ENCODE data around the gene FOXE1.

Gene FOXE1

DNA sequence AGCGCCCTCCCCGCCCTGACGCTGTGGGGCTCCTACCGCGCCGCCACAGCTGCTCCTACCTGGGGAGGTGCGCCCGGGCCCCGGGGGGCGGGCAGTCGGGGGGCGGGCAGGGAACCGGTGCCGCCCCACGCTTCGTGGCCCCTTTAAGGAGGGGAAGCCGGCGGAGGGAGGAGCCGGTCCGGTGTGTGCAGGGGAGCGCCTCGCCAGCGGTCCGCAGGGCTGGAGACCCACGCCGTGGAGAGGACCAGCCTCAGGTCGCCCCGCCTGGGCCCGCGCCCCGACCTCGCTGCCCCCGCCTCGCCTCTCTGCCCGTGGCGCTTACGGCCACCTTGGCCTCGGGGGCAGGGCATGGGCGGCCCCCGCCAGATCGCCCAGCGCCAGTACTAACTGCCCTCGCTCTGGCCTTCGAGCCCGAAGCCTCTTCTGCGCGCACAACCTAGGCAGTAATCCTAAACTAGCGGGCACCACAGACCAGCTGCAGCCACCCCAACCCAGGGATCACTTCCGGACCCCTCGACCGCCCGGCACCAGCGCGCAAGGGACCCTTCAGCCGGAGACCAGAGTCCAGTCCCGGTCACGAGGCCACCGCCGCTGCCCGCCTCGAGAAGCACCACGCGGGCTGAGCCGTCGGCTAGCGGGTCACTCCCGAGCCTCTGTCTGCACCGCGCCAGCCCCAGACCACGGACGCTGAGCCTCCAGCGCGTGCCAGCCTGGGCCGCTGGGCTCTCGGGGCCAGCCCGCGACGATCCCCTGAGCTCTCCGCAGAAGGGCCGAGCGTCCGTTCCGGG, at the start of gene FOXE1:
Gene FOXE1, plus strand, starts transcription at position 171 of the 788 bp plus-strand sequence. CDS start 689 bp downstream, outside the sequence.
- peak within 1 kb of the TSS in 9 of 21 experiments; percentile 1 to 80 (median 35) for H3K27ac ChIP-seq

DNA sequence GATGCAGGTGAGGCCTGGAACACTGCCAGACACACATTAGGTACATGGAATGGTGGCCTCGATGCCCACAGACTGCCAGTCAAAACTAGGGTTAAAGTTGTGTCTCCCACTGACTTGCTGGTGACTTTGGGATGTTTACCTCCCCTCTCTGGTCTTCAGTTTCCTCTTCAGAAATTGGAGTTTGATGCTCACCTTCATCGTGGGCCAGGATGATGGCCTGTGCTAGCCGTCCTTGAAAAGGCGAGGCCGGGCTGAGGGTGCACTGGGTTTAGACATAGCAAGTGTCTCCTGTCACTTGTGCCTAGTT, 49.0 kb upstream of the FOXE1 start:
- H3K27ac ChIP-seq, result peak overlapping the region in 7 of 21 experiments; percentile 10 to 69 (median 62)
- H3K4me3 ChIP-seq, result peak overlapping the region in 4 of 7 experiments; percentile 24 to 52 (median 32)

More for the DNA sequence above, at the start of gene FOXE1:
- peak within 1 kb of the TSS; percentile 23 to 64 (median 52) for H3K4me3 ChIP-seq

DNA sequence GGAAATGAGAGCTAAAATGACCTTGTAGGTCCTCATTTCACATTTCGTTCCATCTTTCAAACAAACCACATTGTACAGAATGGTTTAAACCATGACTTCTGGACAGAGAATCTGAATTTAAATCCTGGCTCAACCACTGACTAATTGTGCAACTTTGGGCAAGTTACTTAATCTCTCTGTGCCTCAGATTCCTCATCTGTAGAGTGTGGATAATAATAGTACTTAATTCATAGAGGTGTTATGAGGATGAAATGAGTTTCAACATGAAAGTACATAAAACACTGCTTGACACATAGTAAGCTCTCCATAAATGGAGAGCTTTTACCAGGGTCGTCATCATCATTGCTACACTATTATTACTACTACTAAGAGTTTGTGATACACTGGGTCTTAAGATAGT, 46.3 kb upstream of the FOXE1 start:
- Histone ChIP-seq H3K27ac (no peak overlapping the region), H3K4me3 (no peak overlapping the region)

DNA sequence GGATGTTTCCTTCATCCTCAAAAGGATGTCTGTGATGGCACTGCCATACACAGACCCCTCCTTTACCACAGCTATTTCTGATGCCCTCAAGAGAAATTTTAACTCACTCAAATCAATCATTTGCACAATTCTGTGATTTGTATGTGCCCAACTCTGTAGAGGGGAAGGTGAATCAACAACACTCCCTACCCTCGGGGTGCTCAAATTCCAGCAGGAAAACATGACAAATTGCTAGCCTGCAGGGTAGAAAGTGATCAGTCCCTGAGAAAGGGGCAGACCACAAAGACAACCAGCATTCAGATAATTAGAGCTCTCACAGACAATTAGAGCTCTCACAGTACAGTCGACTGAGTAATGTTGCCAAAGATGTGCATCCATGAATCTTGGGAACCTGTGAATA, 45.3 kb upstream of the FOXE1 start:
- H3K27ac ChIP-seq, result no peak overlapping the region

DNA sequence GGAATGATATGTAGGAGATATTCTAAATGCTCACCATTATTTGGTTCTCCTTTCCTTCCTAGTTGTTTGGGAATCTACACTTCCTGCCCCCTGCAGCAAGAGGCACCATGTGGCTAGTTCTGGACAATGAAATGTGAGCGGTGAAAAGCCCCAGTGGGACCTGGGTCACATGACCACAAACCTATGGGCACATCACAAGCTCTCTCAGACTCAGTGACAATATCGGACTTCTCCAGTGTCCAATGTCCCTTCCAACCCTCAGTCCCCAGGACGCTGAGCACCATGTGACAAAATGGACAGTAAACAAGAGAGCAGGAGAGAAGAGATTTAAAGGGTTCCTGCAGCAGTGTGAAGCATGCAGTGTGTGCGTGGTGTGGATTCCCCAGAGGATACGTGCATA, 44.6 kb upstream of the FOXE1 start:
- Histone ChIP-seq H3K27ac (no peak overlapping the region), H3K4me3 (no peak overlapping the region)

More for the DNA sequence above, 45.3 kb upstream of the FOXE1 start:
- H3K4me3 ChIP-seq, result no peak overlapping the region

DNA sequence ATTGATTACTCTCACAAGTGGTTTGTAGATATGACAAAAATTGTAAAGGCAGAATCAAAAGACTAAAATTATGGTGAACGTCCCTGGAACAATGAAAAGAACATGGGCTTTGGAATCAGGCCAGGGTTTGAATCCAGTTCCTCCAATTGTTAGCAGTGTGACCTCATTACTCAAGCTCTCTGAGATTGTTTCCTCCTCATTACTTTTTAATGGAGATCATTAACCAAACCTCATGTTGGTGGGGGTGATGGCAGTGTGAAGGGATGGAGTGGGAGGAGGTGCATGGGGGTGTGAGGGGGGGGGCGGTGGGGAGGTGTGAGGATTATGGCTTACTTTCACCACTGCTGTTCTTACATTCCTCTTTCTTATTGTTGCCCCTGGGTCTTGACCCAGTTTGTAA, 44.1 kb upstream of the FOXE1 start:
- no peak overlapping the region for H3K27ac ChIP-seq

DNA sequence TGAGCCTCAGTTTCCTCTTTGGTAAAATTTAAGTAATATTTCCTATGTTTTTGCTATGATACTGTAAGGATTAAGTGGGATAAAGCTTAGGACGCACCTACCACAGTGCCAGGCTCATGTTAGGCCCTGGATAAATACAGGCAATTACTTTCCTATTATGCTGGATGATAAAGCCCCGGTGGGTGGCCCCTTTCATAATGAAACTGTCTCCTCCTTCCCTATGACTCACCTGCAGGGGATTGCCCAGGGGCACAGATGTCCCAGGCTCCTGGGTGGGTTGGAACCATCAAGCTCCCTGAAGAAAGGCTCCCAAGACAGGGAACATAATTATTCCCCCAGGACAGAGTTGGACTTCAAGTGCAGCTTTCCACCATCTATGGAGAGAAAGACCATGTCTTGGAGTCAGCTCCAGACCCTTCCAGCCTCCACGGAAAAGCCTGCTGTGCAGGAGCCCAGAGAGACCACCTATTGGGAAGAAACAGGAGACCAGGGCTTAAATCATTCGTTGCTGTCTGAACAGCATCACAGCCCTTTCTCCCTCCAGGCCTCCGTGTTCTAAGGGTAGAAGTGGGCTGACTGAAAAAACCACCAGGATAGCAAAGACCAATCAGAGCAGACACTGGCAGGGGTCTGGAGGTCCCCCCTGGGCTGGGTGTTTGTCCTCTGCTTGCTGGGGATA, 43.2 kb upstream of the FOXE1 start:
- Histone ChIP-seq H3K4me3 (no peak overlapping the region), H3K27ac (peak overlapping the region in 1 of 21 experiments; percentile 6)

More for the DNA sequence above, 44.1 kb upstream of the FOXE1 start:
- H3K4me3 ChIP-seq, result no peak overlapping the region

DNA sequence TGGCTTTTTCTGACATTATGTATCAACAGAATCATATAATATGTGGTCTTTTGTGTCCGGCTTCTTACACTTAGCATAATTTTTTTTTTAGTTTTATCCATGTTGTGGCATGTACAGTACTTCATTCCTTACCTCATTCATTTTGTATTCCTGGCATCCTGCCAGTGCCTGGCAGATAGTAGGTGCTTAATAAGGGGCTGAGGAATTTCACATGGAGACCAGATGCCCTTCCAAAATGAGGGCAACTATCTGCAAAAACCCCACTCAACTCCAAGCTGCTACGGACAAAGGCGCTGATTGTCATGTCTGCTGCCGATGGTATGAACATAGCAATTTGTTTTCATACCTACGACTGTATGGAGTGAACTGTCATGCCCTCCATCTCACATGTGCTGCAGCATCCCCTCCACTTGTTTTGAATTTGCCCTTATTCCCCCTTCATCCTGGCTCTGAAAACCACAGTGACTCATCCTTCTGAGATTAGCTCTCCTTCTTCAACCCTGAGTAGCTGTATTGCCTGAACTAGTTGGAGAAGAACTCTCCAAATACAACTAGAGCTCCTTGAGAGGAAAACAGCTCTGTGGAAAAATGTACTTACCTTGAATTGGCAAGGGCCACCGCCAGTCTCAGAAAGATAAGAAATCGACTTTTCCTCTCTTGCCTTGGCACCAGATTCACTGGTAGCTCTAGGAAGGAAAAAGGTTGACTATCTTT, 41.3 kb upstream of the FOXE1 start:
- Histone ChIP-seq H3K27ac (no peak overlapping the region), H3K4me3 (no peak overlapping the region)

DNA sequence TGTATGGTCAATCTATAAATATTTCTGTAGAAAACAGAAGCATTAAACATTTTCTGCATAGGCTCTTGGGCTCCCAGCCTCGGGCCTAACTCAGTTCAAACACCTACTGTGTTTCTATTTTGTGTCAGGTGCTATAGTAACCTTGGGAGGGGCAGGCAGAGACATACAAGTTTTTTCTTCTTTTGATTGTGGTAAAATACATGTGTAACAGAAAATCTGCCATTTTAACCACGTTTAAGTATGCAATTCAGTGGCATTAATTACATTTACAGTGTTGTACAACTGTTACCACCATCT, 40.8 kb upstream of the FOXE1 start:
- Histone ChIP-seq H3K4me3 (no peak overlapping the region), H3K27ac (no peak overlapping the region)

DNA sequence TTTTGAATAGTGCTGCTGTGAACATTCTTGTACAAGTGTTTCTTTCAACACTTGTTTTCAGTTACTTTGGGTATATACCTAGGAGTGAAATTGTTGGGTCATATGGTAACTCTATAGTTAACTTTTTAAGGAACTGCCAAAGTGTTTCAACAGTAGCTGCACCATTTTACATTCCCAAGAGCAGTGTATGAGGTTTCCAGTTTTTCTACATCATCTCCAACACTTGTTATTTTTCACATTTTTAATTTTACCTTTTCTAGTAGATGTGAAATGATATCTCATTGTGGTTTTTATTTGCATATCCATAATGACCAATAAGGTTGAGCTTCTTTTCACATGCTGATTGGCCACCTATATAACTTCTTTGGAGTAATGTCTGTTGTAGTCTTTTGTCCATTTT, 40.0 kb upstream of the FOXE1 start:
- H3K4me3 ChIP-seq, result no peak overlapping the region
- H3K27ac ChIP-seq, result no peak overlapping the region

DNA sequence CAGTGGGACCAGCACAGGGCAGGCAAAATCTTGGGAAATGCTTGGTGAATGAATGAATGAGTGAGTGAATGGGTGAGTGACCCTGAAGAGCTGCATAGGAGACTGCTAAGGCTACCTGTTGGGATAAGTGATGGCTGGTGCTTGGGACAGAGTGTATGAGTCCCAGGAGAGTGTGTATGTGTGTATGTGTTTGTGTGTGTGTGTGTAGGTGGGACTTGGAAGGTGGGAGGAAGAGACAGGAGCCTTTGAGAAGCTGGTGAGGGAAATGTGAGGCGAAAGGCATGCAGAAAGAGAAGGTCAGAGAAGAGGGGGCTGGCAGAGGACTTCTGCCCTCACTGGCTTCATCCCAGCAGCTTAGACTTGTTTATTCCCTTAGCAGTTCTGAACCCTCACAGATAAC, 33.3 kb upstream of the FOXE1 start:
- H3K4me3 ChIP-seq, result no peak overlapping the region

DNA sequence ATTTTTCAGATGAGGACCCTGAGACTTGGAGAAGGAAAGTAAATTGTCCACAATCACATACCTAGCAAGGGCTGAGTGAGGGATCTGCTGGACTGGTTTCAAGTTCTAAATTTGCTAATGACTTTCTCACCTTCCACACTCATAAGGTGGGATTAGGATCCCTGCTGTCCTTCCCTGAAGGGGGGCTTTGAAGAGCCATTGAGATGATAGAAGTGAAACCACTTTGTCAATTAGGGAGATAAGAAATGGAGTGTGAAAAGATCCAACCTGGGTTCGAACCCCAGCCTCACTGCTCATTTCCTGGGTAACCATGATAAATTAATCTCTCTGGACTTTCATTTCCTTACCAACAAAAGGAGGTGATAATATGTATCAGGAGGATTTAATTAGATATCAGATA, 32.7 kb upstream of the FOXE1 start:
- Histone ChIP-seq H3K4me3 (no peak overlapping the region), H3K27ac (no peak overlapping the region)

More for the DNA sequence above, 33.3 kb upstream of the FOXE1 start:
- H3K27ac ChIP-seq, result no peak overlapping the region

DNA sequence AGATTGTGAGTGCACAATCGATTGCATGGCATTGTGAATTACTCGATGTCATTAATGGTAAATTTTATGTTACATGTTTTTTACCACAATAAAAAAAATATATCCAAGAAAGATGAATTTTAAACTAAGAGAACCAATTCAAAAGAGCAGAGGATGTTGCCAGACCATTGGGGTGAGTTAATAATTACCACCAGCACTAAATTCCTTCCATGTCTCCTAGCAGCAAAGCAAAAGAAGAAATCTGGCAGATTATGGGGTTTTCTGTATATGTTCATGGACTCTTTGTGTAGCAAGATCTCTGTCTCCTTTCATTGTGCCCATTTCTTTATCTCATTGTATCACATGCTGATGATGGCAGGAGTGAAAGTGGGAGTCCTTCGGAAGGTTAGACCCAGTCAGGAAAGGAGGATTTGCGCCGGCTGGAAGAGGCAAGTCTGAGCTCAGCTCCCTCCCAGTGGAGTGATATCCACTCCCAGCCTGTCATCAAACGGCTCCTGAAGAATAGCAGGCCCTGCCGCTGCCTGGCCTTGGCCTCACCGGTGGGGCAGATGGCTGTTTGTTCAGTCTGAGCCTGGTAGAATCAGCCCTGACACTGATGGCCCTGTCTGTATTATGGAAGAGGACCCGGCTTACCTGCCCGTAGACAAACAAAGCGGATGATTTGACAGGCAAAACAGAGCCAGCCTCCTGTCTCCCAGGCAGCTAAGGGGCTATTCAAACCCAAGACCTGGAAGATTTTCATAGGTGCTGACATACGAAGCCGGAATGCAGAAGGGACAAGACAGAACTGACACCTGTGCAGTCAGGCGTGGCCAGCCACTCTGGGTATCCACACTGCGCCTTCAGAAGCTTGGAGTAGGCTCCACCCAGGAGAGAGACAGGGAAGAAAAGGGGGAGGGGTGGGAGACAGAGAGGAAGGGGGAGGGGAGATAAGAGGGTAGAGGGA, 21.9 kb upstream of the FOXE1 start:
- H3K4me3 ChIP-seq, result no peak overlapping the region
- H3K27ac ChIP-seq, result no peak overlapping the region

DNA sequence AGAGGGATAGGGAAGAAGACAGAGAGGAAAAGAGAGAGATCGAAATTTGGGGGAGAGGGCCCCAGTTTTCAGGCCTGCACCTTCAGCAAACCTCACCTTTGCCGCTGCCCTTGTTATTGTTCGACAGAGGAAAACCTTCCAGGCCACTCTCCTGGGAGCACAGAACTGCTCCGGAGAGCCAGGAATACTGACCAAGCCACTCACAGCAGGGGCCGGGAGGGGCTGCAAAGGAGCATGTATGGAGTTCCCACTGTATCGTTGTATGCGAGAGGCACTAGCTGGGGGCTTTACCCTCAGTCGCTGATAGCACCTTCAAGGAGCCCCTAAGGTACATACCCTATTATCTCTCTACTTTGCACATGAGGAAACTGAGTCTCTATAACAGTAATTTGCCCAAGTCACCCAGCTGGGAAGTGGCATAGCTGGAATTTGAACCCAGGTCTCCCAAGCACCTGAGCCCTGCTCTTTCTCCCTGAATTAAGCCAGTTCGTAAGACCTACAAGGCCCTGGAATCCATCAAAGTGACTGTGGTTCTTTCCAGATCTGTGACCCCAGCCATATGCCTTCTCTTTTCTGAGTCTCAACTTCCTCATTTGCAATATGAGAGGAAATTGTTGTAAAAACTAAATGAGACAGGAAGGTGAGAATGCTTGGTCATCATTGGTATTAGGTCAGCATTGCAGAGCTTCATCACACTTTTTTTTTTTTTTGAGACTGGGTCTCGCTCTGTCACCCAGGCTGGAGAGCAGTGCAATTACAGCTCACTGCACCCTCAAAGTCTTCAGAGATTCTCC, 21.0 kb upstream of the FOXE1 start:
- Histone ChIP-seq H3K27ac (no peak overlapping the region), H3K4me3 (no peak overlapping the region)

DNA sequence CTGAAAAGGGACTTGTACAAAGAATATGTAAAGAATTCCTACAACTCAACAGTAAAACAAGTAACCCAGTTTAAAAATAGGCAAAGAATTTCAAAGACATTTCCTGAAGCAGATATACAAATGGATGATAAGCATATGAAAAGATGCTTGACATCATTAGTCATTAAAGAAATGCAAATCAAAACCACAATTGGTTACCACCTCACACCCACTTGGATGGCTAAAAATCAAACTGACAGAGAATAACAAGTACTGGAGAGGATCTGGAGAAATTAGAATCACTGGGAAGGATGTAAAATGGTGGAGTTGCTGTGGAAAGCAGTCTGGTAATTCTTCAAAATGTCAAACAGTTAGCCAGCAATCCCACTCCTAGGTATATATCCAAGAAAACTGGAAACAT, 12.5 kb upstream of the FOXE1 start:
- H3K27ac ChIP-seq, result no peak overlapping the region
- no peak overlapping the region for H3K4me3 ChIP-seq

DNA sequence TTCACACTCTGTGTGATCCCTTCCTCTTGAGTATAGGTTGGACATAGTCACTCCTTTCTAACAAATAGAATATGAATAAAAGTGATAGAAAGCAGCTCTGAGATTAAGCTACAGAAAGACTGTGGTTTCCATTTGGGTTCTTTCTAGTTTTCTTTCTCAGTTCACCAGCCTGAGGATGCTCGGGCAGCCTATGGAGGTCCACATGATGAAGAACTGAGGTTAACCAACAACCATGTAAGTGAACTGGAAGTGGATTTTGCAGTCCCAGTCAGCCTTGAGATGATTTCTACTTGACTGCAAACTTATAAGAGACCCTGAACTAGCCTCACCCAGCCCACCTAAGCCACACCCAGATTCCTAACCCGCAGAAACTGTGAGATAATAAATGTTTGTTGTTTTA, 10.1 kb upstream of the FOXE1 start:
- H3K4me3 ChIP-seq, result no peak overlapping the region
- H3K27ac ChIP-seq, result no peak overlapping the region

DNA sequence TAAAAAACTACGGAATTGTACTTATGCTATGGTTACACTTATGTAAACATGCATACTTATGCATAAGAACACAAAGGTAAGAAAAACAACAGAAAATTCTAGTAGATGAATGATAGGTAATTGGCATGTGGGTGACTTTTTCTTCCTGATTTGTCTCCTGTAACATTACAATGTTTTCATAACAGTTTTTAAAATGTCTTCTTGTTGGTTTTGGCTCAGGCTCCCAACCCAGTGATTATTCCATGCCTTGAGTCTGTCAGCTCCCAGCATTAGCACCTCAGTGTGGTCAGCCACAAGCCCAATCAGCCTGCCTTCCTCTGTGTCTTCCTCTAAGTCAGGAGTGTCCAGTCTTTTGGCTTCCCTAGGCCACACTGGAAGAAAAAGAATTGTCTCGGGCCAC, 7.9 kb upstream of the FOXE1 start:
- H3K27ac ChIP-seq, result no peak overlapping the region
- H3K4me3 ChIP-seq, result no peak overlapping the region

DNA sequence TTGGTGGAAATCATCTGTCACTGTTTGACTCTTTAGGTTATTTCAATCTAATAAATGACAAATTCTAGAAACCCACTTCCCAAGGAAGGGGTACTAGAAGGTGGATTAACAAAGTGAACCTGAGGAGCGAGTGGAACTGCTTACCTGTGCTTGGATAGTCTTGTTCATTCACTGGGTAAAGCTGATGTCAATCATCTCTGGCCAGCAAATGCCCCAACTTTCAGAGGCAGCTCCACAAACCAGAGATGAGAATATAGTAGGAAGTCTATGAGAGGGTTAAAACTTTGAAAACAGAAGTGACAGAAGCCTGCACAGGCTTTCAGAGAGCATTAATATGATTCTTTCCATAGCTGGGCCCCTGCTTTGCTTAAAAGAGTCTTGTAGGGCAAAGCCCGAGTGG, 7.3 kb upstream of the FOXE1 start:
- no peak overlapping the region for H3K4me3 ChIP-seq
- no peak overlapping the region for H3K27ac ChIP-seq

DNA sequence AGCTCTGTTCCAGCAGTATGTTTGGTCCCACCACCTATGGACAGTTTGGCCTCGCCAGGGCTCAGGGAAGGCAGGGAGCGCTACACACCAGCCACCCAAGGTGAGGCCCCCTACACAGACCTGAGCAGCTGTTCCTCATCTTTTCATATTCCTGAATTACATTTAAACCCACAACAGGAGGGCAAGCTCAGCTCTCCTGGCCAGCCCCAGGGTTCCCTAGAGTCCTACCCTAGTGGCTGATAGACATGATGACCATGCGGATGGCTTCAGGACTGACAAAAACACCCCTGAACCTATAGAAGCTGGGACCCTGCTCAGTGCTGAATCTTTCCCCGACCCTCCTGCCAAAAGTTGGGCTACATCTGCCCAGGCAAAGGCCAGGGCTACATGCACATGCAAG, 6.7 kb upstream of the FOXE1 start:
- no peak overlapping the region for H3K4me3 ChIP-seq
- no peak overlapping the region for H3K27ac ChIP-seq
